Measurements from ENCODE around the gene ZBTB20.

- TF ChIP-seq CTCF (IDR thresholded peaks at IDR 0.05) (no peak), POLR2A (IDR thresholded peaks at IDR 0.05) (no peak)
These were observed 740.8 kb downstream of the ZBTB20 start for GRCh38 chr3:114406286-114406685.

All from stomach (tissue), 4 donors.